ENCODE results near the gene MYLIP.
A peak's percentile ranks its signal among the peaks of the same experiment; 100 is the strongest.

MYLIP gene

DNA sequence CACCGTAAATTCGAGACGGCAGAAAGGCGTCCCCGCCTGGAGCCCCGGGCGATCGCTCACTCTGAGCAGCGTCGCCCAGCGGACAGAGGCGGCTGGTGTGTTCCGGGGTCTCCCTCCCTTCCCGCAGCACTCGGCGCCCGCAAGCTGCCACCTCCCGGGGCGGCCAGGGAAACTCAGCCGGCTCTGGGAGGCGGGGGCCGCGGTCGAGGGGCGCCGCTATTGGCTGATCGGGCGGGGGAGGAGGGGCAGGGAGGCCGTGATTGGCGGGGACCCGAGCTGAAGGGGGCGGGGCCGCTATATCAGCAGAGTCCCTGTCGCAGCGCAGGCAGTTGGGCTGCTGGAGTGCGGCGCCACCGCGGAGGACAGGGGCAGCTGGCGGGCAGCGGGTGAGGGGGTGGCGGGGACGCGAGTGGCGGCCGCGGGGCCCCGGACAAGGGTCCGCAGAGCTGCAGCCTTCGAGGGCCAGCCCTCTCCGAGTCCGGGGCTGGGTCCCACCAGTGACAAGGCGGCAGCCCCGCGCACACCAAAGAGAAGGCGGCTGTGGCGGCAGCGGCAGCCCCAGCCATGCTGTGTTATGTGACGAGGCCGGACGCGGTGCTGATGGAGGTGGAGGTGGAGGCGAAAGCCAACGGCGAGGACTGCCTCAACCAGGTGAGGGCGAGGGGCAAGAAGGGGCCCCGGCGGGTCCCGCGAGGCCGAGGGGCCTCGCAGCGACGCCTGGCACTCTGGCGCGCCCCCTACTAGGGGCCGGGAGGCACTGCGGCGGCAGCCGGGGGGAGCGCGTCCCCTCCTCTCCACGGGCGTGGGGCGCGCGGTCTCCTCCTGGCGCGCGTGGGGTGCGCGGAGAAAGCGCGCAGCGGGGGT, at the start of gene MYLIP:
Gene MYLIP, plus strand, starts transcription at position 328 of the 864 bp plus-strand sequence. Its CDS starts 237 bp downstream, at position 565.
- peak; percentile 75 for DNase-seq

DNA sequence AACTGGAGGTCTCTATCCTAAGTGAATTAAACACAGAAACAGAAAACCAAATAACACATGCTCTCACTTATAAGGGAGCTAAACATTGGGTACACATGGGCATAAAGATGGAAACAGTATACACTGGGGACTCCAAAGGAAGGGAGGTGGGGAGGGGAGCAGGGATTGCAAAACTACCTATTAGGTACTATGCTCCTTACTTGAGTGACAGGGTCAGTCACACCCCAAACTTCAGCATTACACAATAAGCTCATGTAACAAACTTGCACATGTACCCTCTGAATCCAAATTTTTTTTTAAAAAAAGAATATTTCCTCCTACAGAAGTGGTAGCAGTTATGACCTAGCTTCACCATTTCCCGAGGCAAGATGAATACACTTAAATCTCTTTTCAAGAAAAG, 49.5 kb upstream of the MYLIP start:
- DNase-seq, result no peak

DNA sequence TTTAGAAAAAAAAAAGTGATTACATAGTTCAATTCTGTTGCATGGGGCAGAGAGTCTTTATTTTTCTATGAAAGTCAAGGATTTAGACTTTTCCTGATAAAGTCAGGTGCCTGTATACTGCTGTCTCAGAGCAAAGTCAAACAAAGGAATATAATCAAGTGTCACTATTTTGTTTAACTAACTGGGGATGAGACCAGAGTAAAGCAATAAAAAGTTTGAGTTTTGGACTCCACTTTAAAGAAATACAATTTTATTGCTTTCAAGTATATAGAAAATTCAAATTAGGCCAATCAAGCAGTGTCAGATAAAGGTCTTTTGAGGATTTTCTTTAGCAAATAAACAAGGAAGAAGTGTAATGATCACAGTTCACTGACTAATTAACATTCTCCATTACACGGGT, 48.7 kb upstream of the MYLIP start:
- no peak for DNase-seq

DNA sequence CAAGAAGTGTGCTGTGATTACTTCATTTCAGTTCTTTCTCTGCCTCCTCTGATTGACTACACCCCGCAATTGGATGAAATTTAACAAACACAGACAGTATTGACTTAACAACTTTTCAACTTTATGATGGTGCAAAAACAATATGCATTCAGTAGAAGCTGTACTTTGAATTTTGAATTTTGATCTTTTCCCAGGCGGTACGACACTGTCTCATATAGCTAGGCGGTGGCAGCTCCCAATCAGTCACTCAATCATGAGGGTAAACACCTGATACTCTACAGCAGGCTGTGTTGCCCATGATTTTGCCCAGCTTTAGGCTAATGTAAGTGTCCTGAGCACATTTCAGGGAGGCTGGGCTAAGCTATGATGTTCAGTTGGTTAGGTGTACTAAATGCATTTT, 47.6 kb upstream of the MYLIP start:
- no peak for DNase-seq

DNA sequence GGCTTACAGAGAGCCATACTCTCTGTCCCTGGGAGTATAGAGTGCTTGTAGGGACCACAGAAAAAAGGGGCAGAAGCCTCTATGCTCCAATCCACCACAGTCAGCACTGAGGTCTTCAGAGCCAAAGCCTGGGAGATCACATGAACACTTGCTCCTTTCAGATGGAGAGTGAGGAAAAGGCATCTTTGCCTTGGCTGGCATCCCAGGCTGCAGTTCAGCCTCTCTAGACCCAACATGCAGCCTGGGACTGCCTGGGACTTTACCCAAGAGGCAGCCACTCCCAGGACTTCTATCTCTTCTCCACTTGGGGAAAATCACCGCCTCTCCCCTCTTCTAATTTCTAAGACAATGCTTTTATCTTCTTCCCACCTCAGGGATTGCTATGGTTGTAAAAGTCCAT, 46.5 kb upstream of the MYLIP start:
- DNase-seq, result no peak

DNA sequence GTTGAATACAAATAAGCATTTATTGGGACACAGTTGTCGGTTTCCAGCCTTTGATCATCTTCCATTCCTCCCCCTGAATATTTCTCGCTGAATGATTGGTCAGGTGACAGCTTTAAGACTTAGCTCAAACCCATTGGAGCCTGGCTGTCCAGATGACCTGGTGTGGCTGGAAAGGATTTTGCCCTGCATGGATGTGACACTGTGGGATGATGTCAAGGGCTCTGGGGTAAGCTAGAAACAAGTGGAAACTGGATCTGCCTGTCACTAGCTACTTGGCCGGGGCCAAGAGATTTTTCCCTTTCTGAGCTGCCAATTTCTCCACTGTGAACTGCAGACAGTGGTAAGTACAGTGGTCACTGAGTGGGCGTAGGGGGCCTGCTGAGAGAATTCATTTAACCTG, 41.9 kb upstream of the MYLIP start:
- DNase-seq, result no peak

DNA sequence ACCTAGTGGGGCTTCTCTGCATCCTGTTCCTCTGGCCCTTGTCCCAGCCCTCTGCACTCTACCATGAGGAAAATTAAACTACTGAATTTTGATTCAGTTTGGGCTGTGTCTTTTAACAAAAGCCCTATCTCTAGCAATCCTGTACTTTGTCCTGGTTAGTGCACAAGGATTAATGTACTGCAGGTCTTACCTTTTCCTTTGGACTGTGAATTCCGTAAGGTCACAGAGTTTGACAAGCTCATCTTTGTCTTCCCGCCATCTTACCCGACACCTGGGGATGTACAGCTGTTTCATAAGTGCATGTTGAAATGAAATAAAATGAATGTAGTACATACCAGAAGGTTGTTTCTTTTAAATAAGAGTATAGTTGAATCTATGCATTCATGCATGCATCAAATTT, 41.5 kb upstream of the MYLIP start:
- no peak for DNase-seq

DNA sequence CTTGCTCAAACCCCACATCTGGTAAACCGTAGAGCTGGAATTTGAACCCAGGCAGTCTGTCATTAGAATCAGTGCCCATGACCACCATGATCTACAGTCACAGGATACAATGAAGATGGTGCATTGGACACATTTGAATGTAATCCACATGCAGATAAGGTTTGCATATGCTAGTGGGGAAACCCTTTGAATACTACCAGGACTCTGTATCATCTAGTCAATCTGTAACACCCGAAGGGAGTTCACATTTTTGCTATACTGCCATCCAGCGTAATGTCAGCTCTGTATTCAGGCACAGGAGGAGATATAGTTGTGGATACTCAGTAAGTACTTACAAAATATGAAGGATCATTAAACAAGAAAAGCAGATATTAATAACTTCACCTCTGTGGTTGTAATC, 40.5 kb upstream of the MYLIP start:
- DNase-seq, result no peak

DNA sequence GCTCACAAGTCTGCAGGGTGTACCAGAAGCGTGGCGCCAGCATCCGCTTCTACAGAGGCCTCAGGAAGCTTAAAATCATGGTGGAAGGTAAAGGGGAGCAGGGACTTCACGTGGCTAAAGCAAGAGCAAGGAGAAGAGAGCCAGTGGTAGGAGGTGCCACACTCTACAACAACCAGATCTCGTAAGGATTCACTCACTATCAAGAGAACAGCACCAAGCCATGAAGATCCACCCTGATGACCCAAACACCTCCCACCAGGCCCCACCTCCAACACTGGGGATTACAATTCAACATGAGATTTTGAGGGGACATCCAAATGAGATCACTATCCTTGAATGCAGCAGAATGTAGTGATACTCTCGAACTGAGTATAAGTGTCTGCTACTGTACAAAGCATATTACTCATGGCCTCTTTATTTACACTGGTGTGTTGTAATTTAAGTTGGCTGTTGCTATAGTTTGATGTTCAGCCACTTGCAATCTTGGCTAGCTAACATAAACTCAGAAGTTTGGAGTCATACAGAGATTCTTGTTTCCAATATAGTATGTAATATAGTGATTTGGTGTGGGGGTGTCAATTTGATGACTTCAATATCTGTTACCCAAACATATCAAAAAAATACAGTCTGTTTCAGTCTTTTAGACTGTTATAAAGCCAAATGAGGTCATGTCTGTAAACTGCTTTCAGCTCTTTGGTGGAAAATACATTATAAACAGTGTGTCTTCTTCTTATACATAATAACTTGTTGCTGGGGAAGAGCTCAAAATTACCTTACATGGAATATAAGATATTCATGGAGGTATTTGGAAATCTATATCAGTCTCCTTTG, 39.4 kb upstream of the MYLIP start:
- DNase-seq, result no peak

DNA sequence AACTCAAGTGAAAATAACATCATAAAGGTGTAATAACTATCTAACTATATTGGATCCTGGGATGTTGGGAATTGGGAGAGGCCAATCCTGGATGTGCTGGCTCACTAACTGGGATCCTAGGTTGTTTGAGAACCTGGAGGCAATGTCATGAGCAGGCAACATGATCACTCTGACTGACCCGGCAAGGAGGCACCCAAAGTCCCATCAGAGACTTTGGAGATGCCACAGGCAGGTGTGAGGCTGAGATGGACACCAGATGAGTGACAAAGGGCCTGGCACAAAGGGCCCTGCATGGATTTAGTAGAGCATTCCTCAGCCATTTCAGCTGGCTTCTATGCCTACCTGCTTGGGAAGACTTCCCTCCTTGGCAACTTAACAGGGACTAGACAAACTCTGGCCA, 38.4 kb upstream of the MYLIP start:
- no peak for DNase-seq

DNA sequence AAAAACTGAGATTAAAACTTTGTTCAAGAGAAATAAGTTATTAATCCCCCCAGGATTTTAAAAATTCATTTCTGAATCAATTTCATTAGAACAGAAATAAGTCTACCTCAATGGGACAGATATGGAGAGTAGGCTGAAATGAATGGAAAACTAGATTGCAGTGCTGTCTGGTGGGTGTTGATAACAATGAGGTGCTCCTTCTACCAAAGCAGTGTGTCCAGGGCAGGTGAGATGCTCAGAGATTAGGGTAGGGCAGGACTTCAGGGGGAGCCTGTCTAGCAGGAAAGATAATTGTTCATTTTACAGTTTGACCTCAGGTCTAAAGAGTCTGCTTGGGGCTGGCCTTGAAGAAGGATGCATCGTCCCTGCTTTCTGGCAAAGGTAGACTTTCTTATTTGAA, 38.0 kb upstream of the MYLIP start:
- DNase-seq, result no peak

DNA sequence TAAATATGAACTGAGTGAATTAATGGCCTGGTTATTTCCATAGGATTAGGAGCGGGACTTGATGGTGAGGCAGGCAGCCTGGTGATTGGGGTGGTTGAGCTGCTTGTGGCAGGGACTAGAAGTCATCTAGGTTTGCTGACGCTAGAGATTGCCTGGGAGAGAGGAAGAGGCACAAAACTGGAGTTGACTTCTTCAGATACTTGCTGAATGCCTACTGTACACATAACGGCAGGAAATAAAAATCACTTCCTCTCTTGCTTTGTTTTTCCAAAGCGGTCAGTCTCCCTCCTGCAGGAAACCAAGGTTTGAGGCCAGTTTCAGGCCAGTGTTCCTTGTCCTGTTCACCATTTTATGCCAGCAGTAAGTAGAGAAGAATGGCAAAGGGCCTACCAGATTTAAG, 36.7 kb upstream of the MYLIP start:
- DNase-seq, result no peak

DNA sequence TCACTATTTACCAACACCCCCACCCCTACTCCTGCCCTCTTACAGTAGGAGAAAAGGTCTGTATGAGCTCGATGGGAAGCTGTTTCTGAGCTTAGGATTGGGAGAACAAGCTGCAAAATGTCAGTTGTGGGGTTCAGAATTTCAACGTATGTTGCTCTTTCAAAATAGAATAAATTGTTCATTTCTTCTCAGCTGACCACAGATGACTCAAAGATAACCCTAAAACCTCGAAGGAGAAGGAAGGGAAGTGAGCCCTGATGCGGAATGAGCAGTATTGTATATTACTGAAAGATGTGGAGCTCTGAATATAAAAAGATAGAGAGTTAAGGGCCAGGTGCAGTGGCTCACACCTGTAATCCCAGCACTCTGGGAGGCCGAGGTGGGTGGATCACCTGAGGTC, 35.9 kb upstream of the MYLIP start:
- no peak for DNase-seq

DNA sequence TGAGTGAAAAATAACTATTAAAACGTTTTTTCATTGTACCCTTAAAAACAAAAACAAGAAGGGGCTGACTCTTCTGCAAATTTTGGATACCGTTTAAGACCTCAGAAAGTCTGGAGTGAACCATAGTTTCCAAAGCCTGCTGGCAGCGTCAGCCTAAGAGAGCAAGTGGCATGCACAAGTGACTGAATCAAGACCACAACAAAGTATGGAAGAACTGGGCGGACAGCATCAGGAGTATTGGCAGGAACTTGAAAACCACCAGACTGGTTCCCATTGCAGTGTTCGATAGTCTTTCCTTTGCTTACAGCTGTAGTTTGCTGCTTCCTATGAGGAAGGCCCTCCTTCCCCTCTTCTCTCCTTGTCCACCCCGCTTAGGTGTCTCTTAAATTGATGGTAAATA, 33.7 kb upstream of the MYLIP start:
- no peak for DNase-seq

DNA sequence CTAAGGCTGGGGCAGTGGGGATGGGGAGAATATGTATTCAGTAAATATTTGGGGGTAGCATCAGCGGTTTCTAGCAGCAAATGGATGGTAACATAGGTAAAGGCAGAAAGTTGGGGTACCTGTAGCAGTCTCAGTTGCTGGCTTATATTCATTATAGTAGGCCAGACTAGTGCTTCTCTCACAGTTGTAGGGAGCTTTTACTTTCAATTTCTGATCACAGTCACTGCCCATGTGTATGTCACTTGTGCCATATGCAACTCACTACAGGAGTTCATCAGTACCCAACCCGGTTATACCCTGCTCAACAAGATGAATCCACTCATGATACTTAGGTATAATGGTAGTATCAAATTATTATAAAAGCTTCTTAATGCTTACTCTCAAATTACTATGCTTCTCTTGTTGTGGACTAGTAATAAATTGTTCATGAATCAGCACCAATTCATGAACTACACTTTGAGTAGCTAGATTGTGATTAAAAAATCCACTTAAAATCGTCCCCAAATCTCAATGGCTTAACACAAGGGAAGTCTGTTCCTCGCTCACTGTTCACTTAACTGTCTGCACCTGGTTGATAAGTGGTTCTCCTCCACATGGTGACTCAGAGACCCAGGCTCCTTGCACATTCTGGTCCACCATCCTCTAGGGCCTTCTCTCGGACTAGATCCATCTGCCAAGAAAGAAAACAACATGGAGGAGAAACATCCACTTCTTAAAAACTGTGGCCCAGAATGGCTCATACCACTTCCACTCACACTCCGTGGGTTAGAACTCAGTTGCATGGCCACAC, 31.3 kb upstream of the MYLIP start:
- DNase-seq, result no peak

DNA sequence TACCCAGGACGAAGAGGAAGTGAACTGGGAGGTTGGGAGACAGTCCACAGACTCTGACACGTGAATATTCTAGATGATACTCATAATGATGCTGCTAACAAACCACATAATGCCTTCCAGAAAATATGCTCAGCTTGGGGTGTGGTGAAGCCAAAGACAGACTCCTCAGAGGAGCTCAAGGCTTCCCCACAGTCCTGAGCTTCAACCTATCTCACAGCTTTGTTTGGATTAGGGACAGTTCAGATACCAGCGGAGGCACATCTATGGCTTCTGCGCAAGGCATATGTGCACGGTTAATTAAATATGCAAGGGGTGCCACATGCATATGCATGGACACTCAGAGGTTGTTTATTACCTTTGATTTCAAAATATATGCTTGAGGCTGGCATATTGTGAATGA, 30.7 kb upstream of the MYLIP start:
- DNase-seq, result no peak

DNA sequence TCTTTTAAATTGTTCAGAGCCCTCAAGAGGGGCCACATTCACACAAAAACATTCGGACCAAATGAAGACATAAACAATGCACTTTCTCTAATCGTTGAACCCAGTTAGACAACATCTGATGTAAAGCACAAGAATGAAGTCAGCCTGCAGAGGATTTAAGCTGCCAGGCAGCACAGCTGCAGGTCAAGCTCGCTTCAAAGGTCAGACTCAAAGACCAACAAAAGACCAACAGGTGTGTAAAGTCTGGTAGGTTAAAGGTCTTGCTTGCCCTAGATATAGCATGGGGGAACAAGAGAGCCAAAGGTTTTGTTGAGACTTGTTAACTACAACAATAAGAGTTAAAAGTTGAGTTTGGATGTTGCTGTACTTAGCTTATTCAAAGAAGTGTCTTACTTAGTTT, 26.7 kb upstream of the MYLIP start:
- DNase-seq, result no peak

DNA sequence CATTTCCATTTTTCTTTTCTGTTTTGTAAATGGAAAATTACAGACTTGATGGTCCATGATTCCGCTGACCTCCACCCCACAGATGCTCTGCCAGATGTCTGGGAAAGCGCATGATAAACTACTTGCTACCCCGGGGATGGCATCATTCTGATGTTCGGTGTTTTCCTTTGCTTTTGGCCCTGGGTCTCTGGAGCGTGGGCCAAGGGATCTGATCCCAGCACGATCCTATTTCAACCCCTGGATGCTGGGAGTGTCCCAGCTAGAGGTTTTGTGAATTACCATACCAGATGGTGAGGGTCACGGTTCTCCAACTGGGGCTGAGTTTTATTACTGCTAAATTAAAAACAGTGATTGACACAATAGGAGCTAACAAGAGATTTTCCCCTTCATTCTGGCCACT, 25.2 kb upstream of the MYLIP start:
- DNase-seq, result no peak

DNA sequence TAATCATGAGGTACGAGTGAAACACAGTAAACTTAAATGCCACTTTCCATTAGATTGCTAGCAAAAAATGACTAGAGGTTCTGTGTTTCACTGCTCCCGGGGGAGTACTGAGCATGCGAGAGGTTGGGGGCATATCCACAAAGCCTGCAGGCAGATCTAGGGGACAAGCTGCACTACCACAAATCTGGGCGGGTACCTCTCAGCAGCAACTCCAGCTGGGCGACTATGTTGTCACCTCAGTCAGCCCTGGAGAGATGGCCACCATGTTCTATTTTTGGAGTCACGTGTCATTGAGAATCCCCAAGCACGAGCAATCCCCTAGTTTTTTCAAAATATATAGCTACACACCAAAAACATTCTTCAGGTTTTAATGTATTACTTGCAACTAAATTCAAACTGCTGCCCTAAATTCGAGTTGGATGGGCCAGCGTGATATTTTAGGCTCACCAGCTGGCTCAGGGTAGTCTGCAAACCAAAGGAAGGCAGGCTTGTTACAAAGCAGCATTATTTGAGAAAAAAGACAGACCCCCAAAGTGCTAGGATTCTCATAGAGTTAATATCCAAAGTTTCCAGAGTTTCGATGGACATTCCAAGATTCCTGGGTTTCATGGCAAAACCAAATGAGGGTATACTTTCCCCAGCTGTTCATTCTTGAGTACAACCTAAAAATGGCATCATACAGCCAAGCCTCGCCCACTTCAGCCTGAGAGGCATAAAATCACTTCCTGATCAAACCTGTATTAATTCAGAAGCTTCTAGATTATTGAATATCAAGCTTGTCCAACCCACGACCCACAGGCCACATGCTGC, 24.1 kb upstream of the MYLIP start:
- no peak for DNase-seq

DNA sequence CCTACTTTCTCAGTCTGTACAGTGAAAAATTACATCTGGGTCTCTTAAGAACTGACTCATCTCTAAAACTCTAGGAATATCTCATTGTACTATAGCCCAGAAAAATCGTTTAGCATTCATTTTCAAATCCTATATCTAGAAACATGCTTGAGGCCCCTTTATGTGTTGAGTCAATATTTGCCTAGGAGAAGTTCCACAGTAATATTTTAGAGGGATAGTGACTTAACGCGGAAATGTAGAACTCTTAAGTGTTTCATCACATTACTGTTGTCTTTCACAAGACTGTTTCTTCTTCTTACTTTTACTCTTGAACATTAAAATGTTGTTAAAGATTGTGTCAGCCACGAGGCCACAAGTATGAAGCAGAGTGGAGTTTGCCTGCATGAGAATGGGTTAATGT, 23.0 kb upstream of the MYLIP start:
- no peak for DNase-seq

DNA sequence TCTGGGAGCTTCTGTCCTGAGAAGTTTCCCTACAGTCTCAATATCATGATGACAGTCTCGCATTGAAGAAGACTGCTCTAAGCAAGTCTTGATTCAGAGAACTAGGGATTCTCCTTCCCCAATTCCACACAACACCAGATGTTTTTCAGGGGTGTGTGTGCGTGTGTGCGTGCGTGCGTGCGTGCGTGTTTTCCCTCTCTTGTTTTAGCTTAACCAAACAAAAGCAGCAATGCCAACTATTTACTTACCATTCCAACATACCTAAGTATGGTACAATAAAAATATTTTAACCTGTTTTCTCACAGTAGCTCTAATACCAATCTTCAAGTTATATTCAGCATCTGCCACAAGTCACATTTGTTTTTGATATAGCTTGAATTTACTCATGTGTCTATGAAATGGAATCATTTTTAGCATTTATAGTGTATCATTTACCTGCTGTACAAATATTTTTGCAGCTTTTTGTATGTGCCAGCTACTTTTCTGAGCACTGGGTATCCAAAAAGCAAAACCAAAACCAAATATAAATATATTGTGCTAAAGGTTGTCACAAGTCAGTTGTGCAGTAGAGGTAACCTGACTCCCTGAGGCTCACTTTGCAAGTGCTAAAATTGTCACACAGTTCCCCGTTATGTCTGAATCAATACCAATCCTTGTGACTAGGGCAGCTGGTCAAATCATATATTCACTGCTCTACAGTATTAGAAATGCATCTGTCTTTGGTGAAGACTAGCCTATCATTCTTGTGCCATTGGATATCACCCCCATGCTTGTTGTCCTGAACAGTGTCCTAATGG, 21.7 kb upstream of the MYLIP start:
- DNase-seq, result no peak

DNA sequence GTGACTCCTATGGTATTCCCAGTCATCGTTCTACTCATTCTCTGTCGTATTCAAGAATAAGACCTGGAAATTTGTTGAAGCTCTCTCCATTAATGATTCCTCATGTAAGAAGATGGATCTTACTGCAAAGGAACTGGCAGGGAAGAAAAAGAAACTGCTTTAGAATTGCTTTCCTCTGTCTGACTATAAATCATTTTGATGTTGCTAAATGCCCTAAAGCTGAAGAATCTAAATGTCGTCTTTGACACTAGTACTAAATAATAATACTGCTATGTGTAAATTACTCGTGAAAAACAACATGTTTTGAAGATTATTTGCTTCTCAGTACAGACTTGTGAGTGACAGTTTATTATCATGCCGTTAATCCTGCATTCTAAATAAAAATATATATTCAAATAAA, 20.5 kb upstream of the MYLIP start:
- no peak for DNase-seq

Measured in NCI-H2081 treated with DMSO at 0.1 percent for 48 hours (cell line).